ENCODE results near the gene C16orf46. TPM values are rescaled to one million over a fixed set of nuclear protein-coding genes. Genes with fewer than 3 reads are reported as not detected.
A peak's percentile ranks its signal among the peaks of the same experiment; 100 is the strongest.

Gene C16orf46
- total and polyA plus RNA-seq, 2 of the 13 experiments (the other 11 are each of a cell fraction or from before 2014, with no cell fraction given): 0.38 to 0.55 TPM

GRCh38 chr16:81077076-81077940 is at the start of gene C16orf46 (continued):
- TF ChIP-seq ZMYM2 (CRISPR knock-in tag; IDR thresholded peaks at IDR 0.05) (no peak), ONECUT2 (CRISPR knock-in tag; IDR thresholded peaks at IDR 0.05) (no peak; the same call in 1 of the 2 replicates), TRAFD1 (CRISPR knock-in tag; IDR thresholded peaks at IDR 0.05; ENCODE audit: borderline replicate concordance) (no peak; the same call in 1 of the 2 replicates), THAP7 (CRISPR knock-in tag; IDR thresholded peaks at IDR 0.05) (peak; percentile 83; the same call in 1 of the 2 replicates), ZNF703 (CRISPR knock-in tag; IDR thresholded peaks at IDR 0.05; ENCODE audit: borderline replicate concordance) (peak; percentile 87; the same call in 1 of the 2 replicates), KDM4B (CRISPR knock-in tag; IDR thresholded peaks at IDR 0.05) (no peak), MIXL1 (CRISPR knock-in tag; IDR thresholded peaks at IDR 0.05) (peak; percentile 42; the same call in 1 of the 2 replicates), ZBTB44 (CRISPR knock-in tag; IDR thresholded peaks at IDR 0.05) (0 out of 2 replicates have a peak, but pooled peaks have one; percentile 60), CTCF (CRISPR knock-in tag; IDR thresholded peaks at IDR 0.05) (0 out of 2 replicates have a peak, but pooled peaks have one; percentile 35), FOXO4 (CRISPR knock-in tag; conservative IDR thresholded peaks at IDR 0.05) (0 out of 2 replicates have a peak, but pooled peaks have one; percentile 51), ZSCAN22 (CRISPR knock-in tag; IDR thresholded peaks at IDR 0.05) (no peak), KDM3A (CRISPR knock-in tag; IDR thresholded peaks at IDR 0.05; ENCODE audit: low read depth) (0 out of 2 replicates have a peak, but pooled peaks have one; percentile 32), HOMEZ (CRISPR knock-in tag; IDR thresholded peaks at IDR 0.05; ENCODE audit: low read depth) (peak; percentile 27; the same call in 1 of the 2 replicates), ZNF782 (CRISPR knock-in tag; IDR thresholded peaks at IDR 0.05; ENCODE audit: borderline replicate concordance) (no peak), NFIC (IDR thresholded peaks at IDR 0.05; ENCODE audit: low read length) (no peak), ASH2L (IDR thresholded peaks at IDR 0.05; ENCODE audit: insufficient read length, low read depth, low read length) (peak; percentile 96)

All from HepG2 (cell line).